ENCODE measurements around the gene PRR29.
A peak's percentile ranks its signal among the peaks of the same experiment; 100 is the strongest.

PRR29 gene

GRCh38 chr17:63998050-63998720 lies at the start of gene PRR29:
Gene PRR29, plus strand, starts transcription at chr17:63998351. Its CDS starts 14 bp downstream, at chr17:63998365.
- DNase-seq = peak; percentile 30

- no peak for DNase-seq
Observed at GRCh38 chr17:63948521-63948920, 49.6 kb upstream of the PRR29 start.

GRCh38 chr17:63949576-63950250 lies 48.4 kb upstream of the PRR29 start:
- DNase-seq = no peak

GRCh38 chr17:63950940-63951907 lies 46.9 kb upstream of the PRR29 start:
- no peak for DNase-seq

GRCh38 chr17:63954402-63955063 lies 43.6 kb upstream of the PRR29 start:
- DNase-seq = no peak

GRCh38 chr17:63955232-63955631 lies 42.9 kb upstream of the PRR29 start:
- no peak for DNase-seq

GRCh38 chr17:63955791-63956190 lies 42.4 kb upstream of the PRR29 start:
- DNase-seq = no peak

GRCh38 chr17:63956296-63956920 lies 41.7 kb upstream of the PRR29 start:
- no peak for DNase-seq

GRCh38 chr17:63960006-63960405 lies 38.1 kb upstream of the PRR29 start:
- DNase-seq = no peak

- no peak for DNase-seq
Observed at GRCh38 chr17:63960430-63960829, 37.7 kb upstream of the PRR29 start.

- no peak for DNase-seq
Observed at GRCh38 chr17:63961355-63962212, 36.6 kb upstream of the PRR29 start.

GRCh38 chr17:63962298-63962744 lies 35.8 kb upstream of the PRR29 start:
- DNase-seq = no peak

GRCh38 chr17:63963123-63963522 lies 35.0 kb upstream of the PRR29 start:
- DNase-seq = no peak

- no peak for DNase-seq
Observed at GRCh38 chr17:63966646-63967264, 31.4 kb upstream of the PRR29 start.

GRCh38 chr17:63967953-63968352 lies 30.2 kb upstream of the PRR29 start:
- DNase-seq = no peak

GRCh38 chr17:63969278-63969677 lies 28.9 kb upstream of the PRR29 start:
- no peak for DNase-seq

GRCh38 chr17:63972796-63973195 lies 25.4 kb upstream of the PRR29 start, which contains the start of gene SCN4A:
Gene SCN4A, minus strand, starts transcription at chr17:63972918. Its CDS starts 77 bp downstream, at chr17:63972841.
- DNase-seq = no peak

- DNase-seq = no peak
Observed at GRCh38 chr17:63973247-63973646, 24.9 kb upstream of the PRR29 start.

GRCh38 chr17:63973930-63974593 lies 24.1 kb upstream of the PRR29 start:
- DNase-seq = no peak

- DNase-seq = no peak
Observed at GRCh38 chr17:63974594-63975192, 23.5 kb upstream of the PRR29 start.

Measured in DMS79 (cell line).